DLD1 (cell line): ENCODE measurements around the gene MAP3K7CL.

ENCODE experiments used
- in situ Hi-C: cut with HindIII; loops from 2 replicates; pipeline ENCODE4 v1.10.0; 2017; ENCODE audit warnings: low sequenced_read_pairs

The MAP3K7CL gene

DNA sequence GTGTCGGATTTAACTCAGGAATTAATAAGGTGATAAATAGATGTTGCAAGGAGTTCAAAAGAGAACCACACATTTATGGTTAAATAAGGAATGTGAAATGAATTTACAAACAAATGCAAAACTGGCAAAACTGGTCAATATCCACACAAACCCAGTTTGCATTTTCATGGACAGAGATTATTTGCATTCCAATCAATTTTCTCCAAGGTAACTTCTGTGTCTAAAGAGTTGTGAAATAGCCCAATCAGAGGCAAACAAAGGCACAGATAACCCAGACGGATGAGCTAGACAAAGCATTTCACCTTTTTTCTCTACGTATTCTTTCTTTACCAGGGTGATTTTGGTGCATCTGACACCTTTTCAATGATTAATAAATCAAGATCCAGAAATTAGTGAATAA, 63.9 kb downstream of the MAP3K7CL start:
- in situ Hi-C loops: no loop called here

DNA sequence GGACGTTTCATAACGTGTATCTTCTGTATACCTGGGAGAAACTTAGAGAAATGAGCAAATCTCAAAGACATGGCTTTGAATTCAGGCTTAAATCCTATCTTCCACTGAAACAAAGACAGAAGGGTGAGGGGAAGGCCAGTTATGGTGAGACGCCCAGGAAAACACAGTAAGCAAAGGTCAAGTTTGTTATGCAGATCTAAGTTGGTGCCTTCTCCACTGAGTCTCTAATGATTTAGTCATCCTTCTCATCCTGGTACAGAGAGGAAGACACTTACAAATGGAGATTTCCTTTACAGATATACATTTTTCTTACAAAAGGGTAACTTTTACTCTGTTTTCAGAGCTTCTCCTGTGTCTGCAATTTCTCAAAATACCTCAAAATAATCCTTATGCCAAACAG, 64.4 kb downstream of the MAP3K7CL start:
- in situ Hi-C loops: no loop called here

DNA sequence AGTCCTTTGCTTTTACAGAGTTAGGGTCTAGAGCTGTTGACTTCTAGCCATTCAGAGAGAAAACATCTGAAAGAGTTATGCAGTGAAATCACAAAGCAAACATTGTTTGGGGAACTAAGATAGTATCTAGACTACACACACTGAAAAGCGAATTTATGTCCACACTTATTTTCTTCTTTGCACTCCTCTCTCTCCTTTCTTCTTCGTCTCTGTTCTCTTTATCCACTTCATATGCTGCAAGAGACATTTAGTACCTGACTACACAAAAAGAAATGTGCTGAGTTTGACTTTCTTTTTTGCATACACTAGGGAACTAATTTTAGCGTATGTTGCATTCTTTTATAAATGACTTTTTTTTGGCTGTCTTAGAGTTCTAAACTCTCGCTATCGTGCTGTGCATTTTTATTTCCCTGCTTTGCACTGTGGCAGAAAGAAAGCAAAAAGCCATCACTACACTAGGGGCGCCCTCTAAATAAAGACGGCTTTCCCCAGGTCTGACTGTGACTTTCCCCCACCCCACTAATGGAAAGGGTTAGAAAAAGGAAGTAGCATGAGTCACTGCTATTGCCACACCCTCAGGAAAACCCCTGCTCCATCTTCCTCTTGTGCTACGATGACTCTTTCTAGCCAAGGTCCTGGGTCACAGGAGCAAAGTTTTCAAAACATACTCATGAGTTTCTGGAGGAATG, 65.7 kb downstream of the MAP3K7CL start:
- in situ Hi-C loops: no loop called here

DNA sequence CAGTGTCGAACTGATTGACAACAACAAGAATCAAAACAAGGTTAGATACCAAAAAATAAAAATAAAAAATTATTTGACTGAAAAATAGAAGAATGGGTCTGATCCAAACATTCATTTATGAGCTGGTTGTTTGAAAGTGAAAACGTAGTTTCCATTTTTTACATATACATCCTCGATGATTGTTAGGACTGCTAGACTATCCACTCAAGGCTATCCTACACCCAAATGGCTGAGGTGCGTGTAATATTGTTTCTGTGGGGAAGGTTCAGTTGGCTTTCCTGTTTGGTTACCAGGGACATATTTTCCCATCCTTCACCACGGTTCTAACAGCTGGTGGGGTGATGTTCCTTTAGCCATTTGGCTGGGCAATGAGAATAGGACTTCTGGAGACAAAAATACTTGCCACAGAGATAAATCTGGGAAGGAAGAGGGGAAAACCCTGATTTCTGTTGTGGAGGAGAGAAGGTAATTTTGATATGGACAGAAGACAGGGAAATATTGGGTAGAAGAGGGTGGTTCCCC, 66.3 kb downstream of the MAP3K7CL start:
- in situ Hi-C loops: no loop called here

DNA sequence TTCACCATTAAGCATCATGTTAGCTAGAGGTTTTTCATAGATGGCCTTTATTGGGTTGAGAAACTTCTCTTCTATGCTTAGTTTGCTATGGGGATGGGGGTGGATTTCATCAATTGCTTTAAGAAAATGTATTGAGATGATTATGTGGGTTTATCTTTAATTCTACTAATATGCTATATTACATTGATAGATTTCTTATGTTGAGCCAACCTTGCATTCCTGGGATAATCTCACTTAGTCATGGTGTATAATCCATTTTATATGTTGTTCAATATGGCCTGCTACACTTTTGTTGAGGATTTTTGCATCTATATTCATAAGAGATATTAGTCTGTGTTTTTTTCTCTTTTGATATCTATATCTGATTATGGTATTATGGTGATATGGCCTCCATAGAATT, 70.7 kb downstream of the MAP3K7CL start:
- in situ Hi-C loops: no loop called here

DNA sequence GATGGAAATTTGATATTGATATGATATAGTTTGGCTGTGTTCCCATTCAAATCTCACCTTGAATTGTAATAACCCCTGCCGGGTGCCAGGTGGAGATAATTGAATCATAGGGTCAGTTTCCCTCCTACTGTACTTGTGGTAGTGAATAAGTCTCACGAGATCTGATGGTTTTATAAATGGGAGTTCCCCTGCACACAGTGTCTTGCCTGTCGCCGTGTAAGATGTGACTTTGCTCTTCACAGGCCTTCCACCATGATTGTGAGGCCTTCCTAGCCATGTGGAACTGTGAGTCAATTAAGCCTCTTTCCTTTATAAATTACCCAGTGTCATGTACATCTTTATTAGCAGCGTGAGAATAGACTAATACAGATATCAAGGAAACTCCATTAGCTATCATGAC, 74.6 kb downstream of the MAP3K7CL start:
- in situ Hi-C loops: no loop called here

DNA sequence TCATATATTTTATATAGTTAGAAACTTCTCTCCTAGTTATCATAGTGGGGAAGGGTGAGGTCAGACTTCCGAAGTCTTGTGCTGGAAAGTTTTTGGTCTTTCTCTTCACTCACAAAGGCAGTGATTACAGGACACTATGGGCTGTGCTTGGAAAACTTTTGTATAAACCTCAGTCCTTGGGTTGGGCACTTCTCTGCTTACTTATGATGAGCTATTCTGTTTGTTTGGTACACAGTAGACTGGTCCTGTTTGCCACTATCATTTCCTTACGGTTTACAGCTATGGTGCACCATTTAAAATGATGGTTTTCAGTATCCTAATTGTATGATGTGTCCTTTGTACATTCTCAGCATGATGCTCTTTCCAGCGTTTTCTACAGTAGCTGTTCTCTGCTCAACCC, 75.5 kb downstream of the MAP3K7CL start:
- in situ Hi-C loops: no loop called here

DNA sequence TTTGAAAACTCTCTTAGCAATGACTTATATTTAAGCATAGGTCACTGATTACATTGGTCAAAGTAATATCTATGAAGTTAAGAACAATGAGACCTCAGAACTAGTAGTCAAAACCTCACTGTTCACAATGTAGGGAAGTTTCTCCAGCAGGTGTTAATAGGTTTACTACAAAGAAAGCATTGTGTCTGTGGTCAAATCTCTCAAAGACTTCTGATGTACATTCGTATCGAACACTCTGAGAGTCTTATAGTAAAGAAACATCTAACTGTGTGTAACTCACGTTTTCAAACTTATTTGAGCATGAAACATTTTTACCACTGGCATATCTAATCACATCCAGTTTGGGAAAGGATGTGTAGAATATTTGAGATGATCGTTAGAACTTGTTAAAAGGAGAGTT, 76.0 kb downstream of the MAP3K7CL start:
- in situ Hi-C loops: no loop called here

DNA sequence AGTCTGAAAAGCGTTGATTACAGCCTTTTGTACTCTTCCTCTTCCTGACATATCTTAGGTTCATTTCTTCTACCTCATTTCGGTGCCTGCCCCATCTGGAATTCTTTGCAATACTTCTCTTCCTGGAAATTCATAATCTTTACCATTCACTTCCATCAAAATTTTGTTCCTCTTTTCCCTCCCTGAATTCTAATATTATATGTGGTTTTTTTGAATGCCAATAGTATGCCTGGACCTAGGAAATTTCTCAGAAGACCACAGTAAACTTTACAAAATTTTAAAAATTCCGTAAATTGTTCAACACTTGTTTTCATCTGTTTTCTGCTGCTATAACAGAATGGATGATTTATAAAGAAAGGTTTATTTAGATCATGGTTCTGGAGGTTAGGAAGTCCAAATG, 76.8 kb downstream of the MAP3K7CL start:
- in situ Hi-C loops: no loop called here

DNA sequence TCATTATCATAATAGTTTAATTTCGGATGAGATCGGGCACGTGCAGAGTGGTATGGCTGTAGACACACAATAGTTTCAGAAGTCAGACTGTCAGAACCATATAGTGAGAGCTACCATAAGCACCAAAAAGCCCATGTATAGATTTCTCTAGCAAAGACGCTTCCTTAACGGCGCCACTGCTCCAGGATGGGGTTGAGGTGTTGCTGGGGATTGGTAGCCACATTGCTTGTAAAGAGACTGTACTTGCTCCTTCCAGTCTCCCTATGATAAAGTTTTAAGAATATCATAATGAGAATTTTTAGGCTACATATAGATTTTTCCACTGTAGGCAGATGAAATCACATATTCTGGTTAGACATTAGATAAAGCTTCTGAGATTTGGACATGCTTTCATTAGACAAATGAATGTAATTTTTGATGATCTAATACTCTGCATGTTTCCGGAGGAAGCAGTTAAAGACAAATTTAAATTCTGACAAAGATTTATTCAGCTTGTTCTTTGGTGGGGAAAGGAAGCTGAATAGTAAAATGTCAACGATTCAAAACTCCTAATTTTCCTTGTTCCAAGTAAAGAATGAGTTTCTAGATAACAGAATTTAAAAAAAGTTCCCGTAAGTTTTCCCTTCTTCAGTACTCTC, 77.7 kb downstream of the MAP3K7CL start:
- in situ Hi-C loops: no loop called here

DNA sequence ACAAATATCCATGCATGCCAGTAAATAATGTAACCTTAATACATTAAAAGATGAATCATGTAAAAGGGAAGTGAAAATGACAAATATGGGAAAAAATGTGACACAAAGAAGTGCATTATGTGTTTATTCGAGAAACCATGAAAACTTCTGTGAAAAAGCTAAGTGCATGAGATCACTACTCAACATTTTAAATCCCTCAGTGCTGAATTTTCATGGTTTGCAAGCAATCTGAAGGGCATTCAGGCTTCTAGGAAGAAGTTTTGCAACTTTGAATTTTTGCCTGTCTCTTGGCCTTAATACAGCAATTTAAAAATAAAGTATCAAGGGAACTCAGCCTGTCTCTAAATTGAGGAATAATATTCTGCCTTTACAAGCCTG, 78.2 kb downstream of the MAP3K7CL start:
- in situ Hi-C loops: no loop called here

DNA sequence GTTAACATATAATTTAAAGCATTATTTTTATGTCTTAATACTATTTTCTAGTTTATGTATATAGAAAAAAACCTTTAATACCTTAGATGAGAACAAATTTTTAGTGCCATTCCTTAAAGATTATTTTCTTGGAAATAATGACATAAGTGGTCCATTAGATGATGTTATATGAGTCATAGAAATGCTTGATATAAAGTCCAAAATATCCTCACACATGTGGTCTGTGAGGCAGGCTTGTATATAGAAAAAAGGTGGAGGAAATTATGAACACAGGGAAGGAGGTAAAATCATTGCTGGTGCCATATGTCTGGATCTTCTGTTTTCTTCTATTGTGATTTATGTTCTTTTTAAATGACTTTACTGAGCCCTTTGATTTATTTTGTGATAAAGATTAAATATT, 79.3 kb downstream of the MAP3K7CL start:
- in situ Hi-C loops: no loop called here

DNA sequence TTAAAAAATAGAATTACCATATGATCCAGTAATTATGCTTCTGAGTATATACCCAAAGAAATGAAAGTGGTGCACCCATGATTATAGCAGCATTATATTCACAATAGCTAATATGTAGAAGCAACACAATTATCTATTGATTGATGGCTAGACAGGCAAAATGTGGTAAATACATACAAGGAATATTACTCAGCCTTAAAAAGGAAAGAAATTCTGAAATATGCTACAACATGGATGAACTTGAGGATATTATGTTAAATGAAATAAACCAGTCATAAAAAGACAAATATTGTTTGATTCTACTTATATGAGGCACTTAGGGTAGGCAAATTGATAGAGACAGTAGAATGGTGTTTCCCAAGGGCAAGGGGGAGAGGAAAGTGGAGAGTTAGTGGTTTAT, 80.8 kb downstream of the MAP3K7CL start:
- in situ Hi-C loops: no loop called here

DNA sequence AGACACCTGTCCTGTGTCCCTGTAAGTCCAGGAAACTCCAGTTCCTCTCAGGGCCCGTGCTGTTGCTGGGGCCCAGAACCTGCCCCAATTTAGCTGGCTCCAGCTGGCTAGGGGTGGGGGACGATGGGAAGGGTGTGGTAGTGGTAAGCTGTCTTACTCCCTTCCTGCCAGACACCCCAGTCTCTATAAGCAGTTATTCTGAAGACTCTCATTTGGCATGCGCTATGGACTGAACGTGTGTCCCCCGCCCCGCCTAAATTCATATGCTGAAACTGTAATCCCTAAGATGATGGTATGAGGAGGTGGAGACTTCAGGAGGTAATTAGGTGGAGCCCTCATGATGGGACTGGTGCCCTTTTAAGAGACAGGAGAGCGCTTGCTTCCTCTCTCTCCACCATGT, 82.0 kb downstream of the MAP3K7CL start:
- in situ Hi-C loops: no loop called here

DNA sequence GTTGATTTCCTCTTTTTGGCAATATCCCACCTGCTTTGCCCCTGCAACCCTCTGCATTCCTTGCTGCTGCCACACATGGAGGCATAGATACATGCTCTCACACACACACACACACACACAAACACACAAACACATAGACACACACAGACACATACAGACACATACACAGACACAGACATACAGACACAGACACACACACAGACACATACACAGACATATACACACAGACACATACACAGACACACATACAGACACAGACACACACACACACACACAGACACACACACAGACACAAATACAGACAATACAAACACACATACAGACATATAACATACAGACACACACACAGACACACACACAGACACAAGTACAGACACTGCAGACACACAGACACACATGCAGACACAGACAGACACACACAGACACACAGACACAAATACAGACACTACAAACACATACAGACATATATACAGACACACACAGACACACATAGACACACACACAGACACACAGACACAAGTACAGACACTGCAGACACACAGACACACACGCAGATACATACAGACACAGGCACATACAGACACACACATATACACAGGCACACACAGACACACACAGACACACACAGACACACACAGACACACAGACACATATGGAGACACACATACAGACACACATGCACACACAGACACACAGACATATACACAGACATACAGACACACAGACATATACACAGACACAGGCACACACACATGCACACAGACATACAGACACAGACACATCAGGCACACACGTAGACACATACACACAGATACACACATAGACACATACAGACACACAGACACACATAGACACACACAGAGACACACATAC, 83.3 kb downstream of the MAP3K7CL start:
- in situ Hi-C loops: no loop called here

DNA sequence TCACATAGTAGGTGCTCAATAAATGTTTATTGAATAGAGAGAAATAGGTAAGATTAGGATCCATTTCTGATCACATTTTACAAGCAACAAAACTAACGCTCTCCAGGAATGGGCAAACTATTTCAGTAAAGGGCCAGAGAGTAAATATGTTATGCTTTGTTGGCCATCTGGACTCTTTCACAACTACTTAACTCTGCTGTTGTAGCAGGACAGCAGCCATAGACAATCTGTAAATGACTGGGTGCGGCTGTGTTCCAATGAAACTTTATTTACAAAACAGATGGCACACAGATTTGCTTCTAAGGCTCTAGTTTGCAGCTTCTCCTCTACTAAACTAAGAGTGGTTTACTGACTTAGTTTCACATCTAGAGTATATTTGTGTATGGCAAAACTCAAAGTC, 85.3 kb downstream of the MAP3K7CL start:
- in situ Hi-C loops: no loop called here

DNA sequence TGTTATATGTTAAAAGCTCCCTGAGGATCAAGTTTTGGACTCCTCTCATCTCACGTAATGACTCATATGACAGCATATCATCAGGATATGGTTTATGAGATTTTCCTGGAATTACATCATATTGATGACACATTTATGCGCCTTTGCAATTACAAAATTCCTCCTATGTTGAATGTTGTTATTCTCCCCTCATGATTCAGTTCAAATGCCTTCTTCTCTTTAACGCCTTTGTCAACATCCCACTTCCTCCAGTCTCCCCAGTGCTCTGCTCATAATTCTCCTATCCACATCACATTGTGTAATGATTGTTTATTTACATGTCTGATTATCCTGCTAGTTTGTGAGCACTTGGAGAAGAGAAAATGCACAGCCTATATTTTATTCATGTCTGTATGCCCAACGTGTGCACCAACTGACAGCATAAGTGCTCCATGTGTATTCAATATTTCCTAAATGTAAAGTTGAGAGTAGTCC, 87.4 kb downstream of the MAP3K7CL start:
- in situ Hi-C loops: no loop called here

DNA sequence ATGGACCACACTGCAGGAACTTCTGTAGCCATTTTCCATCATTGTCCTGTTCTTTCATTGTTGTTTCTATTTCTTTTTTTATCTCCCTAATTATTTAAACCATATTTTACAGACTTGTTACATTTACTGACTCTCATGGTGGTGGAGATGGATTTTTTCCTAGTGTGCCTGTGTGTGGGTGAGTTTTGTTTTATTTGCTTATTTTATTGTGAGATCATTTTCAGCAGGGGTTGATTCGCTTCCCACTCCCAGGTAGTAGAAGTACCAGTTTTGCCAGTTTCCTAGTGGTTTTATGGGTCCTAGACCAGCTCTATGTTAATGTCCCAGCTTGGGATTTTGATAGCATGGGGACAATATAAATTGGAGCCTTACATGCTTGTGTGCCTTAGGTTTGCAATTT, 88.3 kb downstream of the MAP3K7CL start:
- in situ Hi-C loops: no loop called here

DNA sequence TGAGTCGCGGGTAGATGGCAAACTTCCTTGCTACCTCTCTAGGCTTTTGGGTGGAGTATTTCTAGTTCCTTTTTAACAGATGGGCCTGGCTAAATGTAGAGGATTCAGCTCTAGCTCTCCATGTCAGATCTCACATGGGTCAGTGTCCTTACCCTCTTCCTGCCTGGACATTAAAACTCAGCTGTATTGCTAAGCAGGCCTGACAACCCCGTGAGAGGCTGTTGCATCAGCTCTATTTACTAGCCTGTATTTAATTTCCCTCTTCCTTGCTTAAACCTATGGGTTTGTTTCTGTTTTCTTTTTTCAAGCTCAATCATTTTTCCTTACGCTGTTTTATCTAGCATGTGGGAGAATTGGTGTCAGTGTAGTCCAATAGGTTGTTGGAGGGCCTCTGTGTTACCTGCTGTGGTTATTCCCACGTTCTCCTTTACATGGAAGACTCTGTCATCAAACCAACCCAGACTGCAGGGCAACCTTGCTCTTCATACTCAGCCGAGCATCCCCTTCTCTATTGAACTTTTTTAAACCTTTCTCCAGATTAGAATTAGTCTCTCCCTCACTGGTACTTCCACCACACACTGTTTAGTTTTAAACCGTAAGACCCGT, 88.8 kb downstream of the MAP3K7CL start:
- in situ Hi-C loops: no loop called here

DNA sequence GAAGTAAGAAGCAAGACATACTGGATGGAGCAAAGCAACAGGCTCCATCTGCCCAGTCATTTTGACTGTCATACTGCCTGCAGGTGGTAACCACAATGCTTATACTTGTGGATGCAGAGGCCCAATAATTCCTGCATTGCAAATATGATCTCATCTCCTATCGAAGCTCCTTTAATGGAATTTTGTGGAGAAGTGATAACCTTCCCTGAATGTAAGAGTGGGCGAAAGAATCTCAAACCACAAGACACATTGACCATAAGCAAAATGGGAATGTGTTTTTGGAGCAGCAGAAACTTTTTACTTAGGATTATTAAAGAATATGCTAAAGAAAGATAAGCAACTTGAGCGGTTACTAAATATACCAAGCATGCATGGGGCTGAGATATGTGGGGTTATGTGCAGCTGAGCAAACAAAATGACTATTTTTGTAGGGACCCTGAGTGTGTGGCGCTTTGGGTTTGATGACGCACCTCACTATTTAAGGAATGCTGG, 90.9 kb downstream of the MAP3K7CL start:
- in situ Hi-C loops: no loop called here

DNA sequence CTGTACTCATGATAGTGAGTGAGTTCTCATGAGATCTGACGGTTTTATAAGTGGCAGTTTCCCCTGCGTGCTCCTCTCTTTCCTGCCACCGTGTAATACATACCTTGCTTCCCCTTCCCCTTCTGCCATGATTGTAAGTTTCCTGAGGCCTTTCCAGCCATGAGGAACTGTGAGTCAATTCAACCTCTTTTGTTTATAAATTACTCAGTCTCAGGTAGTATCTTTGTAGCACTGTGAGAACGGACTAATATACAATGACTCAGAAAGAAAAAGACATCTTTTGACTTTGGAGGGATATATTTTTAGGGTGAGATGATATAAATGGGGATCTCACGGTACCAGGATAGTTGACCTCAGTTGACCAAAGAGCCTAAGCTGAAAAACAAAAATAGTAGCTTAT, 93.6 kb downstream of the MAP3K7CL start:
- in situ Hi-C loops: no loop called here
